ENCODE data around the gene ADAMTSL1. TPM values are rescaled to one million over a fixed set of nuclear protein-coding genes. Genes with fewer than 3 reads are reported as not detected.

Gene ADAMTSL1
- polyA plus RNA-seq, 3 donors: 10.4 to 15.8 (median 12.3) TPM

GRCh38 chr9:18692962-18693361 is 219.0 kb downstream of the ADAMTSL1 start:
- DNase-seq: no peak

GRCh38 chr9:18694959-18695668 is 221.2 kb downstream of the ADAMTSL1 start:
- DNase-seq: no peak

GRCh38 chr9:18698992-18699391 is 225.0 kb downstream of the ADAMTSL1 start:
- no peak for DNase-seq

- no peak for DNase-seq
These were observed 225.8 kb downstream of the ADAMTSL1 start for GRCh38 chr9:18699764-18700163.

- no peak for DNase-seq
These were observed 226.8 kb downstream of the ADAMTSL1 start for GRCh38 chr9:18700714-18701113.

- DNase-seq: peak; percentile 60
These were observed 229.4 kb downstream of the ADAMTSL1 start for GRCh38 chr9:18703151-18703900.

GRCh38 chr9:18703901-18704379 is 230.0 kb downstream of the ADAMTSL1 start:
- peak; percentile 29 for DNase-seq

GRCh38 chr9:18705796-18706392 is 231.9 kb downstream of the ADAMTSL1 start:
- DNase-seq: no peak

GRCh38 chr9:18706648-18707047 is 232.7 kb downstream of the ADAMTSL1 start:
- DNase-seq: no peak

- no peak for DNase-seq
These were observed 233.1 kb downstream of the ADAMTSL1 start for GRCh38 chr9:18707061-18707461.

GRCh38 chr9:18707489-18708205 is 233.7 kb downstream of the ADAMTSL1 start:
- no peak for DNase-seq

GRCh38 chr9:18708429-18708828 is 234.5 kb downstream of the ADAMTSL1 start:
- no peak for DNase-seq

GRCh38 chr9:18710065-18710464 is 236.1 kb downstream of the ADAMTSL1 start:
- DNase-seq: no peak

GRCh38 chr9:18717759-18718158 is 243.8 kb downstream of the ADAMTSL1 start:
- DNase-seq: no peak

GRCh38 chr9:18718393-18718792 is 244.4 kb downstream of the ADAMTSL1 start:
- no peak for DNase-seq

GRCh38 chr9:18718932-18719331 is 245.0 kb downstream of the ADAMTSL1 start:
- DNase-seq: no peak

- no peak for DNase-seq
These were observed 246.7 kb downstream of the ADAMTSL1 start for GRCh38 chr9:18720691-18721090.

- peak; percentile 78 for DNase-seq
These were observed 247.5 kb downstream of the ADAMTSL1 start for GRCh38 chr9:18721267-18721994.

- DNase-seq: no peak
These were observed 248.0 kb downstream of the ADAMTSL1 start for GRCh38 chr9:18721995-18722310.

GRCh38 chr9:18722882-18723281 is 248.9 kb downstream of the ADAMTSL1 start:
- no peak for DNase-seq

- DNase-seq: no peak
These were observed 249.4 kb downstream of the ADAMTSL1 start for GRCh38 chr9:18723366-18723765.

GRCh38 chr9:18726546-18726945 is 252.6 kb downstream of the ADAMTSL1 start:
- DNase-seq: no peak
